ENCODE results near the gene CHL1. TPM values are rescaled to one million over a fixed set of nuclear protein-coding genes. Genes with fewer than 3 reads are reported as not detected.

The CHL1 gene
- total RNA-seq, 1 donor from 2014 or later = not detected

DNA sequence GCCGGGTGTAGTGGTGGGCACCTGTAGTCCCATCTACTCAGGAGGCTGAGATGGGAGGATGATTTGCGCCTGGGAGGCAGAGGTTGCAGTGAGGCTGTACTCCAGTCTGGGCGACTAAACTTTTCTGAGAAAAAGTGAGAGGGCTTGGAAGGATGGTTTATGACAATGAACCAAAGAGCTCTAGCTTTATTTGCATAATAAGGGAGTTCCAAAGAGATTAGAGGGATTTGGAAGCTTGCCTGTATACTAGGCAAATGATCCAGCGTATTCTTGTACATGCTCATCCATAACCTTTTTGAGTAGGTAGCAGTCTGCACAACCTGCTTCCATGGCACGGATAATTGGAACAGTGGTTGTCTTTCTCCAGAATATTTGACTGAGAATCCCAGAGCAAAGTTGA lies 251.1 kb downstream of the CHL1 start:
- no peak overlapping the region for H3K27ac Mint-ChIP-seq
- intact Hi-C loops (cut with micrococcal nuclease) = no loop called here
- no peaks in the 10 kb centered on the region for H3K27me3 Mint-ChIP-seq
- no peaks in the 10 kb centered on the region for H3K4me1 Mint-ChIP-seq
- DNase-seq = no peak
- no peaks in the 10 kb centered on the region for H3K9me3 Mint-ChIP-seq
- no peaks in the 10 kb centered on the region for H3K36me3 Mint-ChIP-seq (ENCODE audit: low read depth)
- H3K4me3 Mint-ChIP-seq = no peak overlapping the region

DNA sequence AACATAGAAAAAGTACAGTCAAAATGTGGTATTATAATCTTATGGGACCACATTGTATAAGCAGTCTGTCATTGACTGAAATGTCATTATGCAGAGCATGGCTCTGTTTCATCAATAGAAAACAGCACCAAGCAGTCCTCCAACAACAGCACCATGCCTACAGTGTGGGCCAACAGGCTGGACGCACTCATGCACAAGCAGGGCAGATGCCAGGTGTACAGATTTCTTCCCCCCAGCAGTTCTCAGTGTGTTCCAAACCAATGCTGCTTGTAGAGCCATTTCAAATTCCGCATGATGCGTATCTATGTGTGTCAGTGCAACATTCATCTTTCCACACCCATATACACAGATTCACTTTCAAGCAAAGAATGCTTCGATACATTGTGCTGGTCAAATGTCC lies 253.1 kb downstream of the CHL1 start:
- intact Hi-C loops (cut with micrococcal nuclease) = no loop called here
- H3K27ac Mint-ChIP-seq = no peak overlapping the region
- peak; percentile 12 for DNase-seq
- no peaks in the 10 kb centered on the region for H3K36me3 Mint-ChIP-seq (ENCODE audit: low read depth)
- no peaks in the 10 kb centered on the region for H3K9me3 Mint-ChIP-seq
- no peaks in the 10 kb centered on the region for H3K4me1 Mint-ChIP-seq
- no peaks in the 10 kb centered on the region for H3K27me3 Mint-ChIP-seq
- H3K4me3 Mint-ChIP-seq = no peak overlapping the region

DNA sequence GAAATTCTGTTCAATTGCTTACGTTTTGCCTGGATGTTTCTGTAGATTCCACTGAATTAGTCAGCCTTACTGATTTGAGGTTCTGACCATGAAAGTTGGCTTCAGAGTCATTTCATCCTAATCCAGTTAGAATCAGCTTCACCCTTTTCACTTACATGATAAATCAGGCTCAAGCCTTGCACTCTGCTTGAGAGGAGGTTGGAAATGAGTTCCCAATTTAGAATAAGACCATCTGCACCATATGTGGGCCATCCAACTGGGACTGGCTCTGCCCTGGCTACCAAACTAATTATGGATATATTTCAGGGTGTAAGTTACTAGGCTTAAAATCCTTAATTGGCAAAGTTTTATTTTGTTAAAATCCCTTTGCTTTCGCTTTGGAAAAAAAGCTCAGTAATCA lies 255.7 kb downstream of the CHL1 start:
- no peaks in the 10 kb centered on the region for H3K36me3 Mint-ChIP-seq (ENCODE audit: low read depth)
- H3K4me1 Mint-ChIP-seq = no peaks in the 10 kb centered on the region
- intact Hi-C loops (cut with micrococcal nuclease) = no loop called here
- DNase-seq = no peak
- H3K4me3 Mint-ChIP-seq = no peak overlapping the region
- no peaks in the 10 kb centered on the region for H3K9me3 Mint-ChIP-seq
- H3K27ac Mint-ChIP-seq = no peak overlapping the region
- H3K27me3 Mint-ChIP-seq = no peaks in the 10 kb centered on the region

DNA sequence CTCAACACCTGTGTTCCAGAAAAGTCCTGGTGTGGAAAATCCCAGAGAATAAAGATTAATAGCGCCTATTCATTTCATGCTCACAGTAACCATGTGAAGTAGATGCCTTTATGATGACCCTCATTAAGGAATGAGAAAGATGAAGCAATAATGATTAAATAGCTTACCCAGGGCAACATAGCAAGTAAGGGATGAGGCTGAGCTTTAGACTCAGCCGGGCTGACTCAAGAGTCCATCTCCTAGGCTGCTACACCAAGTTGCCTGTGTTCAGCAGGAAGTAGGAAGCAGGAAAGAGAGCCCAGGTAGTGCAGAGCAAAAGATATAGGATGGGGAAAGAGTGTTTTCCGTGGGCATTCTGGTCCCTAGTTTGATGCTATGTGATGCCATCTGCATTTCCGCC lies 256.5 kb downstream of the CHL1 start:
- Mint-ChIP-seq H3K4me3 (no peak overlapping the region), H3K4me1 (no peaks in the 10 kb centered on the region), H3K27me3 (no peaks in the 10 kb centered on the region), H3K36me3 (ENCODE audit: low read depth) (no peaks in the 10 kb centered on the region), H3K27ac (no peak overlapping the region), H3K9me3 (no peaks in the 10 kb centered on the region)
- intact Hi-C loops (cut with micrococcal nuclease) = no loop called here
- DNase-seq = no peak

DNA sequence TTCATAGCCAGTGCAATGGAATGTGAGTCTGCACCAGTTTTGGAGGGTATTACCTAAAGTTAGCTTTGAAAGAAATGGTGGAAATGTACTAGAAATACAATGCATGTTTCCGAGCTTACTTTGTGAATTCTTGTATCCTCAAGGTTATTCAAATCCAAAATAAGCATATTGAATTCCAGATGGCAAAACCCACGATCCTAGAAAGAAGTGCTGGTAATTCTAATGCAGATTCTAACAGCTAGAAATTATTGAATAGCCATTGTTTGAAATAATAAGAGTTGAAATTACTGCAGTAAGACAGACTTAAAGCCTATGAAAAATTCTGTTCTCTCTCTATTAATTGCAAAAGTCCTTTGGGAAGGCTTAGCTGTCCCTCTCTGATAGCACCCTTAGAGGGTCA lies 258.4 kb downstream of the CHL1 start:
- Mint-ChIP-seq H3K27me3 (no peaks in the 10 kb centered on the region), H3K9me3 (no peaks in the 10 kb centered on the region), H3K4me1 (no peaks in the 10 kb centered on the region), H3K4me3 (no peak overlapping the region), H3K36me3 (ENCODE audit: low read depth) (no peaks in the 10 kb centered on the region), H3K27ac (no peak overlapping the region)
- DNase-seq = no peak
- intact Hi-C loops (cut with micrococcal nuclease) = no loop called here

DNA sequence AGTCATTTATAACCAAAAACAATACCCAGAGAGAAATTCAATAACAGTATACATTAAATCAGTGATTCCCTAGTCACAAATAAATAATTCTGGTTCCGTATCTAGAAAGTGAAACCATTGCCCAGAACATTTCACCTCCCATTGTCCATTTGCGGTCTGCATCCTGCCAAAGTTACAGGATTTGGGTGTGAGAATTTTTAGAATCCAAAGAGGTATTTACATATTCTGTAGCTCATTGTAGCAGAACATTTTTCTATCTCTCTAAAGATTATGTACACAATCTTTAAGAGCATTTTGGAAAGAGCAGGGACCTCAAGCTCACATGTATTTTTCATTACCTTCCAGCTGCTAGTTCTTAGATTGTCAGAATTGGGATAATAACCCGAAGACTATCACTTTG lies 261.6 kb downstream of the CHL1 start:
- no peak overlapping the region for H3K27ac Mint-ChIP-seq
- H3K9me3 Mint-ChIP-seq = no peaks in the 10 kb centered on the region
- no peaks in the 10 kb centered on the region for H3K4me1 Mint-ChIP-seq
- H3K36me3 Mint-ChIP-seq (ENCODE audit: low read depth) = no peaks in the 10 kb centered on the region
- no peaks in the 10 kb centered on the region for H3K27me3 Mint-ChIP-seq
- intact Hi-C loops (cut with micrococcal nuclease) = no loop called here
- no peak for DNase-seq
- H3K4me3 Mint-ChIP-seq = no peak overlapping the region

DNA sequence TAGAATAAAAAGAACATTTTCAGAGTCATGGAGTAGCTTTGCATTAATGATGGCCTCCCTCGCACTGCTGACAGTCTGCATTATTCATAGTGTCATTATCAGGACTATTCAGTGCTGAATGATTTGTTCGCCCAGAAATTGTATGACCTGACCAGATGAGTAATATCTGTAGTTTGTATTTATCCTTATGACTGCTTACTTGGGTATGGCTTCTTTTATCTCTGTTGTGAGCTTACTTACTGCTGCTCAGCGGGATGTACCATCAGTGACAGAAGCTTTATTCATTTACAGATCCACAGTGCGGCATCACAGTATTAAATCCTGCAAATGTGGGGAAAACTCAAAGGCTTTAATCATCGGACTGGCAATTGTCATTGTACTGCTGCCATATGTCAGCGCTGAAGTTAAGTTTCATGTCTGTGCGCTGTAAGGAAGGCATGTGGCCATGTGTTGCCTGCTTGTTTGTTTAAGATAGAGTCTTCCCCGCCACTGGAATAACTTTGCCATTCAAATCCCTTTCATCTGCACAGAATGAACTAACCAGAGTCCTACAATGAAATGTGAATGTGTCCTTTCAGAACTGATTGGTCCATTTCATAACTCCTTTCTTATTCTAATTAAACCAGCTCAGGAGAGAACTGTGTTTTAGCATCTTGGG lies 262.2 kb downstream of the CHL1 start:
- DNase-seq = no peak
- no peaks in the 10 kb centered on the region for H3K9me3 Mint-ChIP-seq
- no peak overlapping the region for H3K27ac Mint-ChIP-seq
- H3K27me3 Mint-ChIP-seq = no peaks in the 10 kb centered on the region
- H3K4me3 Mint-ChIP-seq = no peak overlapping the region
- H3K4me1 Mint-ChIP-seq = no peaks in the 10 kb centered on the region
- intact Hi-C loops (cut with micrococcal nuclease) = no loop called here
- no peaks in the 10 kb centered on the region for H3K36me3 Mint-ChIP-seq (ENCODE audit: low read depth)
